HG03432 (cell line): ENCODE data around the gene G6PC2.
"Not testable (repeated sequence)": the region's sequence is repeated elsewhere in the genome, so short reads cannot be mapped to it uniquely, and the experiment has no call there.

ENCODE experiments used
- ATAC-seq: cut with Tn5 transposase; IDR thresholded peaks from one replicate; pipeline ENCODE4 v1.9.1; 2021; ENCODE audit warnings: mild to moderate bottlenecking, moderate library complexity; ENCODE audit not compliant: unreplicated experiment

The G6PC2 gene, protein sequence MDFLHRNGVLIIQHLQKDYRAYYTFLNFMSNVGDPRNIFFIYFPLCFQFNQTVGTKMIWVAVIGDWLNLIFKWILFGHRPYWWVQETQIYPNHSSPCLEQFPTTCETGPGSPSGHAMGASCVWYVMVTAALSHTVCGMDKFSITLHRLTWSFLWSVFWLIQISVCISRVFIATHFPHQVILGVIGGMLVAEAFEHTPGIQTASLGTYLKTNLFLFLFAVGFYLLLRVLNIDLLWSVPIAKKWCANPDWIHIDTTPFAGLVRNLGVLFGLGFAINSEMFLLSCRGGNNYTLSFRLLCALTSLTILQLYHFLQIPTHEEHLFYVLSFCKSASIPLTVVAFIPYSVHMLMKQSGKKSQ

DNA sequence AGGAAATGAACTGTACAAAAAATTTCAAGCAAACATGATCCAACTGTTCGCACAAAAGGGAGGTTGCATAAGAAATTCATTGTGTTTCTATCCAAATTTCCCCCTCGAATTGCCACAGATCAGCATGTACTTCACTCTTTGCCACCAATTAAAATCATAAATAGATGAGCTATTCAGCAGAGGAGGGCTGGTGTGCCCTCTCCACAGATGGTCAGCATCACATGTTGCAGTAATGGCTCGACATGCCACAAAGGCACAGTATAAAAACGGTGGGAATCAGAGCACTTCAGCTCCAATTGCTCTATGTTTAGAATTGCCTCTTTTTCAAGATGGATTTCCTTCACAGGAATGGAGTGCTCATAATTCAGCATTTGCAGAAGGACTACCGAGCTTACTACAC lies at the start of gene G6PC2:
G6PC2 (plus strand) TSS at position 289 of the 400 bp plus-strand sequence; CDS start at position 330, 41 bp downstream.
- ATAC-seq = no peak

DNA sequence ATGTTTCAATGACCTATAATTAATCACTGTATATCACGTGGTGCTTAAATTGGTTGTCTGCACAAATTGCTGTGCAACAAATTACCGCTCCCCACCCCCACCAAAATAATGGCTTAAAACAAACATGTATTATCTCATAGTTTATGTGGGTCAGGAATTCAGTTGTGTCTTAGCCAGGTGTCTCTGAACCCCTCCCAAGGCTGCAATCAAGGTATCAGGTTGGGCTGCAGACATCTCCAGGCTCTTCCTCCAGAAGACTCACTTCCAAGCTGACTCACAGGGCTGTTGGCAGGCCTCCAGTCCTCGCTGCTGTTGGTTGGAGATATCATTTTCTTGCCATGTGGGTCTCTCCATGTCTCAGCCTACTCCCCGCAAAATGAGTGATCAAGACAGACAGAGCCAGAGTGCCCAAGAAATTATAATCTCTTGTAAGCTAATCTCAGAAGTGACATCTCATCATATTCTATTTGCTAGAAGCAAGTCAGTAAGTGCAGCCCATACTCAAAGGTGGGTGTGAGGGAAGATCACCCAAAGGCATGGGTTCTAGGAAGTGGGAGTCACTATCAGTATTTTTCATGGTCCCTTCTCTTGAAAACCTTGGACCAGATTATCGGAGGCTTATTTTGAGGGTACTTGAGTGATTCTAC lies 49.3 kb upstream of the G6PC2 start:
- ATAC-seq = no peak

DNA sequence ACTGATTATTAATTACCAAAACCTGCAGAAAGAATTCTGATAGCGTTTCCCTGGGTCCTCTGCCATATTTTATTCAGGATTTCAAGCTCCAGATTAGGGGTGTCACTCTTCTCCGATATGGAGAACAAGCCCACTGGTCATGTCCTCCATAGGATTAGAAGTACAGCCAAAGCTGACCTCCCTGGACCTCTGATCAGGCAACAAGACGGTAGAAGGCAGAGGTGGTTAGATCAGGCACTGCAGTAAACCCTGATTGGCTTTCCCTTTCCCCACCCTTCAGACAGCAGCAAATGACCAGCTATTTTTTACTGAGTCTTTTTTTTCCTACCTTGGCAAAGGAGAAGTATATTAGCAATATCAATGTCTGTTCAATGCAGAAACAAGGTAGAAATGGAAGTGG lies 48.6 kb upstream of the G6PC2 start:
- ATAC-seq = no peak

DNA sequence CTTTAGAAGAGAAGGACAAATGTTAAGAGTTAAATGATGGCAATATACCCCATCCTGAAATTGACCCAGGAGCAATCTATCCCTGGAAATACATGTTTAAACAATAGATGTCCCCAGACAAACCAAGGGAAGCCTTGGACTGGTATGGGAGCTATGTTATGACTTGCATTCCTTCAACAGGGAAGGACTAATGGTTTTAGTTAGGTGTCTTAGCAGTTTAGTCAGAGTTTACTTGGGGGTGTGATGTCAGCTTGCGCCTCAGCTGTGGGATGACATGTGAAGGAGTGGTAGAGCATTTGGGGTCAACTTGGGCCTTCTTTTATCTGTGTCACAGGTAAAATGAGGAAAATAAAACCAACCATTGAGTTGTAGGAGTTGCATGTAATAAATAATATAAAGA lies 47.6 kb upstream of the G6PC2 start:
- ATAC-seq = no peak

DNA sequence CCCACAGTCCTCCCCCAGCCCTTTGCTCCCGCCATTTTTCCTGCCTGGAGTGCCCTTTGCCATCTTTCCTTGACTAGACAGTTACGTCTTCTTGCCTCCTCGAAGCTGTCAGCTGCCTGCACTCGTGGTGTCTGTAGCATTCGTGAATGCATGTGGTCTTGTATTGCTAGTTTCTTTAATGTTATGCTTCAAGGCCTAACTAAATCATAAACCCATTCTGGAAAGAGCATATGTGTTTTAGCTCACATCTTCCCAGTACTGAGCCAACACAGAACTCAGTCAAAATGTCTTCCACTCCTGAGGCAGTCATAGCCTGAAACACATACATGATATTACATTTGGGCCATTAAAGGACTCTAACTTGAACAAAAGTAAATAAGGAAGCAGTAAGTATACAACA lies 46.4 kb upstream of the G6PC2 start:
- no peak for ATAC-seq

DNA sequence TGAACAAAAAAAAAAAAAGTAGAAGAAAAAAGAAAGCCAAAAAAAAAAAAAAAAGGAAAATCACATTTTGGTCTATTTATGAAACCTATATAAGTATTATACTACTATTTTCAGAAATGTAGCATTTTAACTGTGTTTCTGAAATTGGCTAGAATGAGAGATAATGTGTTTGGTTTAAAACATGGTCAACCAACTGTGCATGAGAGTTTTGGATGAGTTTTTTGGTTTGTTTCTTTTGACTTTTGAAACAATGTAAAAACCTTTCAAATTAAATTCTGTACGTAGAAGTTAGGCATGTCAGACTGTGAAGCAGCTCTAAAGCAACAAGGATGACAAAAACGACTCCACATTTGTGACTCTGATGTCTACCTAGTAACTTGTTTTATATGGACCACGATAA lies 45.5 kb upstream of the G6PC2 start:
- no peak for ATAC-seq

DNA sequence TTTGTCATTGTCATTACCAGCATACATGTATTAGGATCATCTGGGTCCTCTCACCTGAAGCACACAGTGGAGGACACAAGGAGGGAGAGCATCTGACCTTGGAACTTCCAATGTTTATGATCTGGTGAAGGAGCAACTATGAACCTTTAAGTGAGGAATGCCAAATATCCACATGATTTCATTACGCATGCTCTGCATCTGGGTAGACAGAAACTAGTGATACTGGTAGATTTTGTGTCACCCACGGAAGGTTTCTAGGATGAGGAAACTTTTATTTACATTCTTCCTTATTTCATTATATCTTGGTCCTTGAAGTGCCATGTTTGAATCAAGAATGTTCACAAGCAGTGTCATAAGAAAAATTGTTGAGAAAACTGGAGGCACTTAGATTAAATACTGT lies 42.9 kb upstream of the G6PC2 start:
- no peak for ATAC-seq

DNA sequence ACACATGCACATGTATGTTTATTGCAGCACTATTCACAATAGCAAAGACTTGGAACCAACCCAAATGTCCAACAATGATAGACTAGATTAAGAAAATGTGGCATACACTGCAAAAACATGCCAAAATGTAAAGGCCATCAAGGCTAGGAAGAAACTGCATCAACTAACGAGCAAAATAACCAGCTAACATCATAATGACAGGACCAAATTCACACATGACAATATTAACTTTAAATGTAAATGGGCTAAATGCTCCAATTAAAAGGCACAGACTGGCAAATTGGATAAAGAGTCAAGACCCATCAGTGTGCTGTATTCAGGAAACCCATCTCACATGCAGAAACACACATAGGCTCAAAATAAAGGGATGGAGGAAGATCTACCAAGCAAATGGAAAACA lies 33.9 kb upstream of the G6PC2 start:
- not testable (repeated sequence) for ATAC-seq

DNA sequence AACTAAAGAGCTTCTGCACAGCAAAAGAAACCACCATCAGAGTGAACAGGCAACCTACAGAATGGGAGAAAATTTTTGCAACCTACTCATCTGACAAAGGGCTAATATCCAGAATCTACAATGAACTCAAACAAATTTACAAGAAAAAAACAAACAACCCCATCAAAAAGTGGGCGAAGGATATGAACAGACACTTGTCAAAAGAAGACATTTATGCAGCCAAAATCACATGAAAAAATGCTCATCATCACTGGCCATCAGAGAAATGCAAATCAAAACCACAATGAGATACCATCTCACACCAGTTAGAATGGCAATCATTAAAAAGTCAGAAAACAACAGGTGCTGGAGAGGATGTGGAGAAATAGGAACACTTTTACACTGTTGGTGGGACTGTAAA lies 30.7 kb upstream of the G6PC2 start:
- not testable (repeated sequence) for ATAC-seq

DNA sequence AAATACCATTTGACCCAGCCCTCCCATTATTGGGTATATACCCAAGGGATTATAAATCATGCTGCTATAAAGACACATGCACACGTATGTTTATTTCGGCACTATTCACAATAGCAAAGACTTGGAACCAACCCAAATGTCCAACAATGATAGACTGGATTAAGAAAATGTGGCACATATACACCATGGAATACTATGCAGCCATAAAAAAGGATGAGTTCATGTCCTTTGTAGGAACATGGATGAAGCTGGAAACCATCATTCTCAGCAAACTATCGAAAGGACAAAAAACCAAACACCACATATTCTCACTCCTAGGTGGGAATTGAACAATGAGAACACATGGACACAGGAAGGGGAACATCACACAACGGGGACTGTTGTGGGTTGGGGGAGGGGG lies 30.3 kb upstream of the G6PC2 start:
- ATAC-seq = not testable (repeated sequence)

DNA sequence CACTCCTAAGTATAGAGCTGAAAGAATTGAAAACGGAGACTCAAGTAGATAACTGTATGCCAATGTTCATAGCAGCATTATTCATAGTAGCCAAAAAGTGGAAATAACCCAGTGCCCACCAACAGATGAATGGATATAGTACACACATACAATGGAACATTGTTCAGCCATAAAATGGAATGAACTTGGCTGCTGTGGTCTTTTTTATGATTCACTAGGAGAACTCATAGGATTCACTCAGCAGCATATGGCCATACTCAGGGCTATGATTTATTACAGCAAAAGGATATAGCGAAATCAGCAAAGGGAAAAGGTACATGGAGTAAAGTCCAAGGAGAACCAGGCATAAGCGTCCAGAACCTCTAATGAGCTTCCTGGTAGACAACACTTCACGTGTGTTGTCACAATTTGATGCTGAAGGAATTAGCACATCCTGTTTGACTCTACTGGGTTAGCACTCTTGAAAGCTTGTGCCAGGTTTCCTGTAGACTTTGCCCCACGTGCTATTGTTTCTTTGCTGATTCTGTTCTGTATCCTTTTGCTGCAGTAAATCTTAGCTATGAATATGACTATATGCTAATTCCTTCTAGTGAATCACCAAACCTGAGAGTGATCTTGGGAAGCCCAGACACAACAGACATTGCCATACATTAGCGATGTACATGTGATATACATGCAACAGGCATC lies 26.6 kb upstream of the G6PC2 start:
- ATAC-seq = no peak

DNA sequence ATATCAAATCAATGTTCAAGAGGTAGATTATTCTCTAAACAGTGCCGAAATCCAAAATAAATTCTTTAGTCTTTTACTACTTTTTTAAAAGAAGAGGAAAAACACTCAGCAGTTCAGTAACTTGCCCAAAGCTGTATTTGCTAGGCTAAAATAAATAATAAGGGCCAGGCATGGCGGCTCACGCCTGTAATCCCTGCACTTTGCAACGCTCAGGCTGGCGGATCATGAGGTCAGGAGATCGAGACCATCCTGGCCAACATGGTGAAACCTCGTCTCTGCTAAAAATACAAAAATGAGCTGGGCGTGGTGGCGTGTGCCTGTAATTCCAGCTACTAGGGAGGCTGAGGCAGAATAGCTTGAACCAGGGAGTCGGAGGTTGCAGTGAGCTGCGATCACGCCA lies 18.9 kb upstream of the G6PC2 start:
- not testable (repeated sequence) for ATAC-seq

DNA sequence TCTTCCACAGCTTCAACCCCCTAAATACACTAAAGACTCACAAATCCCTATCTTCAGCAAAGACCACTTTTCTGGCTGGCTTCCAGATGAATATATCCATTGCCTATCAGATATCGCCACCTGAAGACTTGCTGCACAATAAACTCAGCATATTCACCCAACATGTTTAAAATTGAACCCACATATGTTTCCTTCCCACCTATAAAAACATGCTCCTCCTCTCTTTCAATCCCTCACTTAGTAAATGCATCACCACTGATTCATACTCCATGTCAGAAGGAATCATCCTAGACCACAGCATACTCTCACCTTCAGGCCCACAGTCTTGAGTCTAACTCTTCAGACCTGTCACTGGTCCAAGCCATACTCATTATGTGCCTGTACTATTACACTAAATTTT lies 16.1 kb upstream of the G6PC2 start:
- no peak for ATAC-seq

DNA sequence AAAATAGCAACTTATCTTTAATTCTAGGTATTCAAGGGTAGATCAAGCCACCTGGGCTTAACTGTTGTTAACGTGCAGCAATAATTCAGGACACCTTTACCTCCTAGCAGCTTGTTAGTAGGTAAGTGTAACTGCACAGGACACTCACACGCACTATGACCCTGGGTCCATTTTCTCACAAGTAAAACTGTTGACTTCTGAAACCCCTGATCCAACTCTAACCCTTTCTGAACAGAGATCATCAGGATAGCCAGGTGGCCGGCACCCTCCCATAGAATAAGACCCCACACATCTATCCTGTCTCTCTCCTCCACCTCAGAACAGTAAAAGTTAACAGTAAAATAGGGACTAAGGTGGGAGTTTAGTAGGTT lies 11.5 kb upstream of the G6PC2 start:
- no peak for ATAC-seq

DNA sequence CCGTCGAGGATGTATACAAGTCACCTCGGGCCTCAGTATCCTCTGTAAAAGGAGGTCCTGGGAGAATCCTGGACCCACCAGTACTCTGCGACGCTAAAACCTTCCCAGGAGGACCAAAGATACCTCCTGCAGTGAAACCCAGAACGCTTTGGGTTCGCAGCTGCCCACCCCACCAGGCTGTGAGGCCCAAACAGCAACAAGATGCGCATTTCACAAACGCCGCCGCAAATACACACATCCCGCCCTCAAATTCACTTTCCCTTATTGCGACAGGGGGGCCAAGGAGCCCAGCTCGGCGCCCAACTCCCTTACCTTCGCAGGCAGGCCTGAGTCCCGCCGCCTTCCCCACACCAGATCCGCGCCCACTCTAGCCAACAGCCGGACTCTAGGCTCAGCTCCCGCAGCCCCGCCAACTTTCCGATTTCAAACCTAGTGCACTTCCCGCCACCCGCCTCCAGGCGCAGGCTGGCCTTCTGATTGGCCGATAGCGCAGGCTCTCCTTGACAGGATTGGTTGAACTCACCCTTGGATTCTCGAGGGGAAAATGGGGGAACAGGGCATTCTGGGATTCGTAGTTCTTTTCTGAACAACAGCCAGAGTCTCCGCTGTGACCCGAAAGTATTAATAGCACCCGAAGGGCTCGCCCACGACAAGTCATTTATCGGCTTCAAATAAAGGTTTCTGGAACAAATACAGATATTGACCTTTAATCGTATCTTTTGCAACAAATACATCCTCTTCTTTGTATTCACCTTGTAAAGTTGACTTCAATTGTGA lies 10.9 kb upstream of the G6PC2 start, which contains the start of gene SPC25:
SPC25 (minus strand) TSS at position 425 of the 777 bp plus-strand sequence. CDS start 911 bp downstream, outside the sequence.
- peak; percentile 100 for ATAC-seq

DNA sequence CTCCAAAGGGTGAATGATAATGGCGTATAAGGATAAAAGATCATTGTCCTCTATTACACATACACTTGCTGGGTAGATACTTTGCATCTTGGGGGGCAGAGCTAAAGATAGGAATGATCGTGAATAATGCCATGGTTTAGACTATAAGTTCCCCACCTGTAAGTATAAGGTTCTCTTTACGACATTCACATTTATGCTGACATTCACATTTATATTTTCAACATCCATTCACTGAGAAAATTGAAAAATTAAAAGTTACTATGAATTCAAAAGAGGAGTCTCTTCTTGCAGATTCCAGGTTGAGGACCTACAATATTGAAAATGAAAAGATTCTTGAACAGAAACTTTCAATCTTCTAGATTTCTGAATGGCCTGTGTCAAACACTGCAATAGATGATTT lies 8.8 kb upstream of the G6PC2 start:
- no peak for ATAC-seq

DNA sequence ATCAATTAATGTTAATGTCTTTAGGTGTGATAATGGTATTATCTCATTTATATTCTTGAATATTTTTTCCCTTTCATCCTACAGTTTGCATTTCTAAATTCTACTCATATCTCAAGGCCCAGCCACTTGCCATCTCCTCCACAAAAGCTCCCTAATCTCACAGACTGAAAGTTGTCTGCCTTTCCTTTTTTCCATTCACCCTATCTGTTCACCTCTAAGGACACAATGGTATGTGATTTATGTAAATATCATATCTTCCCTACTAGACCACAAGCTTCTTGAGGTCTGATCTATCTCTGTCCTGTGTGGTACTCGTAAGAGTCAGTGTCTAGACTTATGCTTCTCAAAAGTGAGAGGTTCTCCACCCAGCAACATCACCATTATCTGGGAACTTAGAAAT lies 7.0 kb upstream of the G6PC2 start:
- no peak for ATAC-seq

DNA sequence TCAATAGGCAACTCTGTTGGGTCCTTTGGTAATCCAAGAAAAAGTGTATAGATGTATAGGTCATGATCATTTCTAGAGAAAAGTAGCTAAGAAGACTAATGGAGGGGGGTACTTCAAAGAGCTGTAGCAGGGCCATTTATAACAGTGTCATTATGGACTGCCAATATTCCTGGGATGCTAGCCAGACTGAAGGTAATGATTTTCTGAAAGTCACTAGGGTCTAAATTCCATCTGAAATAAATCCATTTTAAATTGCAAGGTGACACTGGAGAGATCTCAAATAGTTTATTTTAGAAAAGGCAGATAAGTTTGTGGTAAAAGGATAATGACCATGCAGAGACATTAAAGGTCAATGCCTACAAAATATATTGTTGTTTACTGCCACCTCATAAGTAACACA lies 6.4 kb upstream of the G6PC2 start:
- no peak for ATAC-seq

DNA sequence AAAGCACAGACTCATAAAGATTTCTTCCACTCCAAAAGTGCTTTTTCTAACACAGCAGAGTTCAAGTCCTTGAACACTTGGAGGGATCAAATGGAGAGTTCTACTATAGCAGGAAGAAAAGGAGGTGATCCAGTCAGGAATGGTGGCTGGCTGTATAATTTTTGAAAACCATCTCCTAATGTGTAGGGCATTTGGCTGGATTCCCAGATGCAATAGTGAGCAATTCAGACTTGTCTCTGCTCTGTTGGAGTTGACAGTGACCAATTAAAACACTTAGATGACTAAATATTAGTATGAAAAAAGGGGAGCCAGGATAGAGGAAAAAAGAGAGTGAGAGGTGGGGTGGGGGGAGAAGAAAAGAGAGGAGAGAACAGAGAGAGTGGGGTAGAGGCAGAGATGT lies 5.3 kb upstream of the G6PC2 start:
- ATAC-seq = no peak

DNA sequence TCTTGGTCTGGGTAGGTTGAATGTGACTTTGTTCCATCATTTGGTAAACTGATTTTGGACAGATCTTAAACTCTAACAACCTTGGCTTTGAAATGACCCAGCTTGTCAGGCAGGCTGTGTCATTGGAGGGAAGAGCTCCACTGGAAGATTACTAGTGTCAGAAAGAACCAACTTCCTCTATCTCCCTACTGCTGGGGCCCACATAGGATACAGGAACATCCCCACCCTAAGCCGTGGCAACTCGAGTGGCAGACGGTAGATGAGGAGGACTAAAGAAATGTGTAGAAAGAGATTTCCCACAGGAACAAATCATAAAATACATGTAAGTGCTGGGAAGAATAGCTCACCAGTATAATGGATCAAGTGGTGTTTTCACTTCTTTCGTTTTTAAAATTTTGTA lies 4.3 kb upstream of the G6PC2 start:
- no peak for ATAC-seq

DNA sequence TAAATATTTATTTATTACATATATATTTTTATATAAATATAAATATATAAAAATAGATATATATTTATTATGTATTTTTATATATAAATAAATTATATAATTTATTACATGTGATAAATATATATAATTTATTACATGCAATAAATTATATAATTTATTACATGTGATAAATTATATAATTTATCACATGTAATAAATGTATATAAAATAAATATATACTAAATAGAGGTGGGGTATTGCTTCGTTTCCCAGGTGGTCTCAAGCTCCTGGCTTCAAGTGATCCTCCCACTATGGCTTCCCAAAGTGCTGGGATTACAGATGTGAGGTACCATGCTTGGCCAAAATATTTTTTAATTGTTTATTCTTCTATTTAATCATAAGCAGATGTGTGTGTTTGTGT lies 3.6 kb upstream of the G6PC2 start:
- no peak for ATAC-seq
